Activated CD8-positive, alpha-beta T cell treated with anti-CD3 and anti-CD28 coated beads, Interleukin-2, amount 10 ng/mL, durations not matched to agents 7 days and 5 days (primary cell): Measurements from ENCODE around the gene MCC. TPM values are rescaled to one million over a fixed set of nuclear protein-coding genes. Genes with fewer than 3 reads are reported as not detected.

Source experiments
- ATAC-seq: fragments of 150-1000 bp; cut with Tn5 transposase; one replicate; pipeline ENCODE4 v1.10.0; 2021; ENCODE audit warnings: moderate library complexity
- CTCF ChIA-PET: fragments of 350-600 bp; sonication (Branson Sonifier 250); formaldehyde crosslinking; loops from one replicate; lab custom pipeline; 2021; ENCODE audit warnings: antibody characterized with exemption; lab: Charles Lee
- POLR2A ChIA-PET: fragments of 350-600 bp; sonication (Branson Sonifier 250); formaldehyde crosslinking; loops from one replicate; lab custom pipeline; 2021; ENCODE audit warnings: antibody characterized with exemption; lab: Charles Lee
- DNase-seq: peaks from one replicate; pipeline ENCODE4 v3.0.0-alpha.2; 2020
- H3K27ac Mint-ChIP-seq: one replicate; pipeline ENCODE4 v1.8.0; 2021; ENCODE audit warnings: mild to moderate bottlenecking, mixed read lengths
- H3K27me3 Mint-ChIP-seq: one replicate; pipeline ENCODE4 v1.8.0; 2021; ENCODE audit warnings: low read depth, mixed read lengths
- H3K36me3 Mint-ChIP-seq: one replicate; pipeline ENCODE4 v1.8.0; 2021; ENCODE audit warnings: low read depth, mixed read lengths
- H3K4me1 Mint-ChIP-seq: one replicate; pipeline ENCODE4 v1.8.0; 2021; ENCODE audit warnings: low read depth, mixed read lengths
- H3K4me3 Mint-ChIP-seq: one replicate; pipeline ENCODE4 v1.8.0; 2021; ENCODE audit warnings: mild to moderate bottlenecking, mixed read lengths
- H3K9me3 Mint-ChIP-seq: one replicate; pipeline ENCODE4 v1.8.0; 2022; ENCODE audit warnings: mixed read lengths; ENCODE audit not compliant: insufficient read depth
- total RNA-seq, 2 experiments: library from RNA; stranded (reverse); gene quantifications; one replicate each; pipeline ENCODE4 v1.2.3, GENCODE V29; 2021

Gene MCC
- total RNA-seq, 2 experiments from 2014 or later, result 7.6 to 8.0 TPM

GRCh38 chr5:113172231-113172826 lies 315.9 kb downstream of the MCC start:
- CTCF ChIA-PET, result interaction anchor here (0.9 to 1.4 kb wide), 2 partner anchors 10 to 176 kb away, joined by 3 to 5 read pairs; no protein-coding TSS in a partner anchor
- ATAC-seq (no peak), DNase-seq (no peak)
- H3K9me3 Mint-ChIP-seq, result no peaks in the 10 kb centered on the region
- H3K27me3 Mint-ChIP-seq, result no peaks in the 10 kb centered on the region
- H3K36me3 Mint-ChIP-seq, result no peaks in the 10 kb centered on the region
- H3K27ac Mint-ChIP-seq, result no peak overlapping the region
- POLR2A ChIA-PET, result no interaction called here
- H3K4me1 Mint-ChIP-seq, result no peaks in the 10 kb centered on the region
- no peak overlapping the region for H3K4me3 Mint-ChIP-seq

- H3K4me3 Mint-ChIP-seq, result no peak overlapping the region
- no peak for DNase-seq
- no peak for ATAC-seq
- no peak overlapping the region for H3K27ac Mint-ChIP-seq
- no peaks in the 10 kb centered on the region for H3K36me3 Mint-ChIP-seq
- ChIA-PET CTCF (interaction anchor here (1.4 kb wide), 1 partner anchor 10 kb away, joined by 5 read pairs; no protein-coding TSS in a partner anchor), POLR2A (no interaction called here)
- H3K4me1 Mint-ChIP-seq, result no peaks in the 10 kb centered on the region
- peaks cover 4% of the 10 kb centered on the region for H3K27me3 Mint-ChIP-seq
- H3K9me3 Mint-ChIP-seq, result no peaks in the 10 kb centered on the region
Measured at GRCh38 chr5:113171520-113171919, 316.7 kb downstream of the MCC start.

GRCh38 chr5:113170707-113171106 lies 317.5 kb downstream of the MCC start:
- Mint-ChIP-seq H3K36me3 (no peaks in the 10 kb centered on the region), H3K4me1 (no peaks in the 10 kb centered on the region), H3K9me3 (no peaks in the 10 kb centered on the region), H3K4me3 (no peak overlapping the region), H3K27me3 (peaks cover 4% of the 10 kb centered on the region), H3K27ac (no peak overlapping the region)
- ChIA-PET CTCF (interaction anchor here (1.6 kb wide), 1 partner anchor 9 kb away, joined by 3 read pairs; no protein-coding TSS in a partner anchor), POLR2A (no interaction called here)
- ATAC-seq (no peak), DNase-seq (no peak)

GRCh38 chr5:113169720-113170119 lies 318.5 kb downstream of the MCC start:
- no peaks in the 10 kb centered on the region for H3K36me3 Mint-ChIP-seq
- H3K4me1 Mint-ChIP-seq, result no peaks in the 10 kb centered on the region
- no peak for ATAC-seq
- no peak overlapping the region for H3K4me3 Mint-ChIP-seq
- H3K27ac Mint-ChIP-seq, result no peak overlapping the region
- ChIA-PET POLR2A (no interaction called here), CTCF (interaction anchor here (1.0 to 1.6 kb wide), 2 partner anchors 8 to 174 kb away, joined by 3 read pairs; no protein-coding TSS in a partner anchor)
- peaks cover 4% of the 10 kb centered on the region for H3K27me3 Mint-ChIP-seq
- H3K9me3 Mint-ChIP-seq, result no peaks in the 10 kb centered on the region
- DNase-seq, result no peak

- ChIA-PET CTCF (no interaction called here), POLR2A (no interaction called here)
- no peak overlapping the region for H3K4me3 Mint-ChIP-seq
- H3K27me3 Mint-ChIP-seq, result peaks cover 4% of the 10 kb centered on the region
- ATAC-seq (no peak), DNase-seq (no peak)
- H3K9me3 Mint-ChIP-seq, result no peaks in the 10 kb centered on the region
- H3K4me1 Mint-ChIP-seq, result peaks cover 3% of the 10 kb centered on the region
- no peaks in the 10 kb centered on the region for H3K36me3 Mint-ChIP-seq
- H3K27ac Mint-ChIP-seq, result no peak overlapping the region
Measured at GRCh38 chr5:113167985-113168384, 320.3 kb downstream of the MCC start.

GRCh38 chr5:113166852-113167366 lies 321.3 kb downstream of the MCC start:
- no peak overlapping the region for H3K27ac Mint-ChIP-seq

GRCh38 chr5:113166261-113166660 lies 322.0 kb downstream of the MCC start:
- Mint-ChIP-seq H3K36me3 (no peaks in the 10 kb centered on the region), H3K27me3 (peaks cover 4% of the 10 kb centered on the region), H3K4me3 (no peak overlapping the region), H3K9me3 (no peaks in the 10 kb centered on the region), H3K27ac (no peak overlapping the region), H3K4me1 (peaks cover 11% of the 10 kb centered on the region)
- POLR2A ChIA-PET, result interaction anchor here (0.6 kb wide), 1 partner anchor 28 kb away, joined by 3 read pairs; no protein-coding TSS in a partner anchor
- ATAC-seq, result no peak
- CTCF ChIA-PET, result interaction anchor here (1.2 kb wide), 1 partner anchor 170 kb away, joined by 3 read pairs; no protein-coding TSS in a partner anchor
- no peak for DNase-seq

More at GRCh38 chr5:113166852-113167366, 321.3 kb downstream of the MCC start:
- CTCF ChIA-PET, result interaction anchor here (1.2 kb wide), 1 partner anchor 170 kb away, joined by 3 read pairs; no protein-coding TSS in a partner anchor
- ATAC-seq, result no peak
- no peaks in the 10 kb centered on the region for H3K36me3 Mint-ChIP-seq
- H3K27me3 Mint-ChIP-seq, result peaks cover 4% of the 10 kb centered on the region
- no peaks in the 10 kb centered on the region for H3K9me3 Mint-ChIP-seq
- no peak overlapping the region for H3K4me3 Mint-ChIP-seq
- peaks cover 11% of the 10 kb centered on the region for H3K4me1 Mint-ChIP-seq
- POLR2A ChIA-PET, result no interaction called here
- DNase-seq, result no peak

GRCh38 chr5:113164021-113164420 lies 324.2 kb downstream of the MCC start:
- DNase-seq (no peak), ATAC-seq (no peak)
- Mint-ChIP-seq H3K27ac (no peak overlapping the region), H3K36me3 (no peaks in the 10 kb centered on the region), H3K27me3 (peaks cover 4% of the 10 kb centered on the region), H3K4me1 (peaks cover 11% of the 10 kb centered on the region), H3K9me3 (no peaks in the 10 kb centered on the region), H3K4me3 (no peak overlapping the region)
- CTCF ChIA-PET, result no interaction called here
- POLR2A ChIA-PET, result no interaction called here

GRCh38 chr5:113163328-113163727 lies 324.9 kb downstream of the MCC start:
- Mint-ChIP-seq H3K27me3 (peaks cover 4% of the 10 kb centered on the region), H3K36me3 (no peaks in the 10 kb centered on the region), H3K4me1 (peaks cover 11% of the 10 kb centered on the region), H3K9me3 (no peaks in the 10 kb centered on the region), H3K27ac (no peak overlapping the region), H3K4me3 (no peak overlapping the region)
- CTCF ChIA-PET, result no interaction called here
- ATAC-seq (no peak), DNase-seq (no peak)
- POLR2A ChIA-PET, result no interaction called here

GRCh38 chr5:113162770-113163169 lies 325.5 kb downstream of the MCC start:
- DNase-seq (no peak), ATAC-seq (no peak)
- Mint-ChIP-seq H3K4me3 (no peak overlapping the region), H3K9me3 (no peaks in the 10 kb centered on the region), H3K27me3 (peaks cover 4% of the 10 kb centered on the region), H3K27ac (no peak overlapping the region), H3K4me1 (peaks cover 11% of the 10 kb centered on the region), H3K36me3 (no peaks in the 10 kb centered on the region)
- ChIA-PET POLR2A (no interaction called here), CTCF (no interaction called here)

- ChIA-PET POLR2A (no interaction called here), CTCF (interaction anchor here (0.6 to 1.5 kb wide), 2 partner anchors 8 to 106 kb away, joined by 3 to 4 read pairs; no protein-coding TSS in a partner anchor)
- DNase-seq, result no peak
- Mint-ChIP-seq H3K9me3 (no peaks in the 10 kb centered on the region), H3K4me1 (peaks cover 11% of the 10 kb centered on the region), H3K4me3 (no peak overlapping the region), H3K36me3 (no peaks in the 10 kb centered on the region), H3K27me3 (peaks cover 4% of the 10 kb centered on the region), H3K27ac (no peak overlapping the region)
- no peak for ATAC-seq
Measured at GRCh38 chr5:113162208-113162607, 326.0 kb downstream of the MCC start.

- no peak overlapping the region for H3K27ac Mint-ChIP-seq
- POLR2A ChIA-PET, result no interaction called here
- H3K36me3 Mint-ChIP-seq, result no peaks in the 10 kb centered on the region
- H3K4me3 Mint-ChIP-seq, result no peak overlapping the region
- DNase-seq (no peak), ATAC-seq (no peak)
- no peaks in the 10 kb centered on the region for H3K9me3 Mint-ChIP-seq
- peaks cover 2% of the 10 kb centered on the region for H3K27me3 Mint-ChIP-seq
- peaks cover 11% of the 10 kb centered on the region for H3K4me1 Mint-ChIP-seq
- CTCF ChIA-PET, result interaction anchor here (0.6 to 1.5 kb wide), 2 partner anchors 9 to 106 kb away, joined by 3 to 4 read pairs; no protein-coding TSS in a partner anchor
Measured at GRCh38 chr5:113161806-113162205, 326.4 kb downstream of the MCC start.
